Measurements from ENCODE around the gene MYO7B.

Gene MYO7B

DNA sequence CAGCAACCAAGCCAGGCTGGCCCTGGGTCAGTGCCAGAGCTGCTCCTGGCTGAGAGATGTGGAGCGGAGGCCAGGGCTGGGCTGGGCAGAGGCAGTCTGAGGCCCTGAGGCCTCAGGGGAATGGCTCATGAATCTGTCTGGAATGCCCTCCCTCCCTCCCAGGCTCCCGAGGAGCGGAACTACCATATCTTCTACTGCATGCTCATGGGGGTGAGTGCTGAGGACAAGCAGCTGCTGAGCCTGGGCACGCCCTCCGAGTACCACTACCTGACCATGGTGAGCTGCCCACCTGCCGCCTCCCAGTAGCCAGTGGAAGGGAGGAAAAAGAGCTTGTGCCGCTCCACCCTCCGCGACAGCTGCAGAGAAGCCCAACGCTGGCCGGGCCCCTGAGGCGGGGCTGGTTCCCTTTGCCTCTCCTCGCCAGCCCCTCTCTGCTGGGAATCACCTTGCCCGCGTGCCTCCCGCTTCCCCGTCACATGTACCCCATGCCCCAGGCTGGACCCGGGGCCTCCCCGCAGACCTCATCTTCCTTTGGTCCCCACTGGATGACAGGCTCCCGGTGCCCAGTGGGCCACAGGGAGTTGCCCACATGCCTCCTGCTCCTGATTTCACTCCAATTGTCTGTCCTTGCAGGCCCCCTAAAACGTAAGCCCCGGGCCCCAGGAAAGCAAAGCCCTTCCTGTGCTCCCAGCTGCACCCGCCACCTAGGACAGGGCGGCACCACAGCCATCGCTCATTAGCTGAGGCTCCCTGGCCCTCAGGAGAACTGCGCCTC lies 41.1 kb downstream of the MYO7B start:
- peak; percentile 52 for DNase-seq
- WGBS (ENCODE audit: extremely low coverage, insufficient coverage, low lambda C conversion rate), result no CpG with 5 or more reads among the region's 26 CpGs
- no peaks in the 10 kb centered on the region for H3K36me3 ChIP-seq (ENCODE audit: control insufficient read depth, insufficient read depth, low read length)
- no peak overlapping the region for H3K56ac ChIP-seq (ENCODE audit: low read length)
- H2BK120ac ChIP-seq (ENCODE audit: low read depth, low read length), result no peak overlapping the region
- no peak overlapping the region for H3K23ac ChIP-seq (ENCODE audit: low read length)
- H3K4me3 ChIP-seq (ENCODE audit: low read length), result no peak overlapping the region
- H4K8ac ChIP-seq (ENCODE audit: low read depth, low read length), result no peak overlapping the region
- H3K9ac ChIP-seq (ENCODE audit: low read length), result no peak overlapping the region
- H3K27ac ChIP-seq (ENCODE audit: low read depth, low read length), result no peak overlapping the region
- H2AK5ac ChIP-seq (ENCODE audit: low read length), result no peak overlapping the region
- H2BK15ac ChIP-seq (replicated peaks; ENCODE audit: low read depth), result no peak overlapping the region
- no peaks in the 10 kb centered on the region for H3K79me1 ChIP-seq (ENCODE audit: low read length)
- no peak overlapping the region for H2BK5ac ChIP-seq (ENCODE audit: low read length)
- no peaks in the 10 kb centered on the region for H3K27me3 ChIP-seq (ENCODE audit: insufficient read depth, low read length, poor library complexity)
- H3K79me2 ChIP-seq (ENCODE audit: control insufficient read depth, insufficient read depth, low read length), result no peaks in the 10 kb centered on the region
- no peak overlapping the region for H3K4ac ChIP-seq (ENCODE audit: low read depth, low read length)
- H3K18ac ChIP-seq (ENCODE audit: low read length), result no peak overlapping the region
- H3K4me2 ChIP-seq (ENCODE audit: low read length), result no peak overlapping the region
- H4K5ac ChIP-seq (ENCODE audit: low read length), result no peak overlapping the region
- no peaks in the 10 kb centered on the region for H3K4me1 ChIP-seq (ENCODE audit: control insufficient read depth, low read depth, low read length)

DNA sequence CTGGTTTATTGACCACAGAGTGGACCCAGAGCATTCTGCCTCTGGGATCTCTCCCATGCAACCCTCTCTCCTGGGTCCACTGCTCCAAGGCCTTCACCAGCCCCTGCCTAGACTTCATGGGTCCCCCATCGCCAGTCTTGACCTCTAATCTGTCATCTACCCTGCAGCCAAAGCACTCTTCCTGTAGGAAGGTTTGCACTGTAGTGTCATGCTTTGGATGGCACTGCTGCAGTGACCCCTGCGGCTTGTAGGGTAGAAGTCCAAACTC lies 41.7 kb downstream of the MYO7B start:
- no peak overlapping the region for H3K4me2 ChIP-seq (ENCODE audit: low read length)
- H3K36me3 ChIP-seq (ENCODE audit: control insufficient read depth, insufficient read depth, low read length), result no peaks in the 10 kb centered on the region
- H3K4ac ChIP-seq (ENCODE audit: low read depth, low read length), result no peak overlapping the region
- no peak overlapping the region for H3K4me3 ChIP-seq (ENCODE audit: low read length)
- no peaks in the 10 kb centered on the region for H3K79me1 ChIP-seq (ENCODE audit: low read length)
- H3K56ac ChIP-seq (ENCODE audit: low read length), result no peak overlapping the region
- H2BK5ac ChIP-seq (ENCODE audit: low read length), result no peak overlapping the region
- no peak overlapping the region for H2BK120ac ChIP-seq (ENCODE audit: low read depth, low read length)
- no peak for DNase-seq
- no peaks in the 10 kb centered on the region for H3K79me2 ChIP-seq (ENCODE audit: control insufficient read depth, insufficient read depth, low read length)
- no peak overlapping the region for H3K9ac ChIP-seq (ENCODE audit: low read length)
- H2BK15ac ChIP-seq (replicated peaks; ENCODE audit: low read depth), result no peak overlapping the region
- H4K8ac ChIP-seq (ENCODE audit: low read depth, low read length), result no peak overlapping the region
- H2AK5ac ChIP-seq (ENCODE audit: low read length), result no peak overlapping the region
- no peak overlapping the region for H4K5ac ChIP-seq (ENCODE audit: low read length)
- no peaks in the 10 kb centered on the region for H3K4me1 ChIP-seq (ENCODE audit: control insufficient read depth, low read depth, low read length)
- no peaks in the 10 kb centered on the region for H3K27me3 ChIP-seq (ENCODE audit: insufficient read depth, low read length, poor library complexity)
- no peak overlapping the region for H3K18ac ChIP-seq (ENCODE audit: low read length)
- H3K23ac ChIP-seq (ENCODE audit: low read length), result no peak overlapping the region
- H3K27ac ChIP-seq (ENCODE audit: low read depth, low read length), result no peak overlapping the region
- no CpG with 5 or more reads among the region's 2 CpGs for WGBS (ENCODE audit: extremely low coverage, insufficient coverage, low lambda C conversion rate)

DNA sequence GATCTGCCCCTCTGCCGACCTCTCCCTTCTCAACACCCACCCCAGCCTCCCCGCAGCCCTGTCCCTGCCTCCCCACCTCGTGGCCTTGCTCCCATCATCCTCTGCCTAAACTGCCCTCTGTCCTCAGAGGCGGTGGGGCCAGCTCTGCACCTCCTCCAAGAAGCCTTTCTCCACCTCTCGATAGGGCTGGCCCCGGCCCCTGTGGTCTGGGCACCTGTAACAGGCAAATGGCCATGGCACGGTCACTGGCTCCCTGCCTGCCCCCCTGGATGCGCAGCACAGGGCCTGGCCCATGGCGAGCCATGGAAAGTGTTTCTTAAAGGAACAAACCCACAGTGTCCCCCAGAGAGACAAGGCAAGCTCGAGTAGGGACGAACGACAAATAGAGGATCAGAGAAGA lies 42.0 kb downstream of the MYO7B start:
- Histone ChIP-seq H3K9ac (ENCODE audit: low read length) (no peak overlapping the region), H3K27ac (ENCODE audit: low read depth, low read length) (no peak overlapping the region), H3K56ac (ENCODE audit: low read length) (no peak overlapping the region), H3K79me1 (ENCODE audit: low read length) (no peaks in the 10 kb centered on the region), H3K23ac (ENCODE audit: low read length) (no peak overlapping the region), H3K79me2 (ENCODE audit: control insufficient read depth, insufficient read depth, low read length) (no peaks in the 10 kb centered on the region), H3K18ac (ENCODE audit: low read length) (no peak overlapping the region), H2AK5ac (ENCODE audit: low read length) (no peak overlapping the region), H2BK15ac (replicated peaks; ENCODE audit: low read depth) (no peak overlapping the region), H4K5ac (ENCODE audit: low read length) (no peak overlapping the region), H3K4ac (ENCODE audit: low read depth, low read length) (no peak overlapping the region), H3K4me2 (ENCODE audit: low read length) (no peak overlapping the region), H3K27me3 (ENCODE audit: insufficient read depth, low read length, poor library complexity) (no peaks in the 10 kb centered on the region), H2BK120ac (ENCODE audit: low read depth, low read length) (no peak overlapping the region), H3K4me3 (ENCODE audit: low read length) (no peak overlapping the region), H2BK5ac (ENCODE audit: low read length) (no peak overlapping the region), H4K8ac (ENCODE audit: low read depth, low read length) (no peak overlapping the region), H3K4me1 (ENCODE audit: control insufficient read depth, low read depth, low read length) (no peaks in the 10 kb centered on the region), H3K36me3 (ENCODE audit: control insufficient read depth, insufficient read depth, low read length) (no peaks in the 10 kb centered on the region)
- WGBS (ENCODE audit: extremely low coverage, insufficient coverage, low lambda C conversion rate), result no CpG with 5 or more reads among the region's 12 CpGs
- no peak for DNase-seq

DNA sequence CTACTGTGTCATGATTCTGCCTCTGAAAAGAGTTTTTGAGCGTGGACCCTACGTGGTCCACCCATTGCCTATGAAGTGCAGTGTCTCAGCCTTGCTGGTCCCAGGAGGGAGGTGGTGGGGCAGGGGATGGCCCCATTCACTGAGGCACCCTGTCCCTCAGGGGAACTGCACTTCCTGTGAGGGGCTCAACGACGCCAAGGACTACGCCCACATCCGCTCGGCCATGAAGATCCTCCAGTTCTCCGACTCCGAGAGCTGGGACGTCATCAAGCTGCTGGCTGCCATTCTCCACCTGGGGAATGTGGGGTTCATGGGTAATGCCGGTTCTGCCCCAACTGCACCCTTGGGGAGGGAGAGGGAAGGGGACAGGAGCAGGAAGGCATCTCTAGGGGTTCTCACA lies 42.5 kb downstream of the MYO7B start:
- H4K8ac ChIP-seq (ENCODE audit: low read depth, low read length), result no peak overlapping the region
- no peak overlapping the region for H4K5ac ChIP-seq (ENCODE audit: low read length)
- H2BK15ac ChIP-seq (replicated peaks; ENCODE audit: low read depth), result no peak overlapping the region
- H3K4me1 ChIP-seq (ENCODE audit: control insufficient read depth, low read depth, low read length), result no peaks in the 10 kb centered on the region
- H3K79me2 ChIP-seq (ENCODE audit: control insufficient read depth, insufficient read depth, low read length), result no peaks in the 10 kb centered on the region
- no peaks in the 10 kb centered on the region for H3K27me3 ChIP-seq (ENCODE audit: insufficient read depth, low read length, poor library complexity)
- no peak overlapping the region for H2BK120ac ChIP-seq (ENCODE audit: low read depth, low read length)
- H3K9ac ChIP-seq (ENCODE audit: low read length), result no peak overlapping the region
- no peak overlapping the region for H3K4me3 ChIP-seq (ENCODE audit: low read length)
- H3K79me1 ChIP-seq (ENCODE audit: low read length), result no peaks in the 10 kb centered on the region
- no peak overlapping the region for H3K27ac ChIP-seq (ENCODE audit: low read depth, low read length)
- H3K18ac ChIP-seq (ENCODE audit: low read length), result no peak overlapping the region
- DNase-seq, result no peak
- no peak overlapping the region for H2AK5ac ChIP-seq (ENCODE audit: low read length)
- H3K56ac ChIP-seq (ENCODE audit: low read length), result no peak overlapping the region
- H3K4me2 ChIP-seq (ENCODE audit: low read length), result no peak overlapping the region
- H2BK5ac ChIP-seq (ENCODE audit: low read length), result no peak overlapping the region
- H3K36me3 ChIP-seq (ENCODE audit: control insufficient read depth, insufficient read depth, low read length), result no peaks in the 10 kb centered on the region
- WGBS (ENCODE audit: extremely low coverage, insufficient coverage, low lambda C conversion rate), result no CpG with 5 or more reads among the region's 11 CpGs
- H3K4ac ChIP-seq (ENCODE audit: low read depth, low read length), result no peak overlapping the region
- H3K23ac ChIP-seq (ENCODE audit: low read length), result no peak overlapping the region

DNA sequence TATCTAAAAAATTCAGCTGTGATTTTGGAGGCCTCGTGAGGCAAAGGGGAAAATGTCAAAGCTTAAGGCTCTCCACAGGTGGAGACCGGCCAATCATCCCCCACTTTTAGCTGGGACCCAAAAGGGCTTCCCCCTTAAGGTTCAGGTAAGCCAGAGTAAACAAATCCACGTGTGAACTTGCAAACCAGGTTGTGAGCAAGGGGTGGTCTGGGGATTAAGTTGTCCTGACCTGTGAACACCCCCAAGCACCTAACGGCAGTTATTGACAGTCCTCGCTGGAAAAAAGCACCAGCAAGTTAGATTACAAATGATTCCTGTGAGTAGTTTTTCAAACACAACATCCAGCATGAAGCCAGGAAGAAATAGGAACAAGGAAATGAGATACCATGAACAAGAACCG lies 42.9 kb downstream of the MYO7B start:
- Histone ChIP-seq H3K23ac (ENCODE audit: low read length) (no peak overlapping the region), H4K8ac (ENCODE audit: low read depth, low read length) (no peak overlapping the region), H3K4ac (ENCODE audit: low read depth, low read length) (no peak overlapping the region), H3K4me2 (ENCODE audit: low read length) (no peak overlapping the region), H3K9ac (ENCODE audit: low read length) (no peak overlapping the region), H3K18ac (ENCODE audit: low read length) (no peak overlapping the region), H3K79me1 (ENCODE audit: low read length) (no peaks in the 10 kb centered on the region), H2AK5ac (ENCODE audit: low read length) (no peak overlapping the region), H3K79me2 (ENCODE audit: control insufficient read depth, insufficient read depth, low read length) (no peaks in the 10 kb centered on the region), H3K4me3 (ENCODE audit: low read length) (no peak overlapping the region), H3K27ac (ENCODE audit: low read depth, low read length) (no peak overlapping the region), H2BK15ac (replicated peaks; ENCODE audit: low read depth) (no peak overlapping the region), H3K36me3 (ENCODE audit: control insufficient read depth, insufficient read depth, low read length) (no peaks in the 10 kb centered on the region), H3K4me1 (ENCODE audit: control insufficient read depth, low read depth, low read length) (no peaks in the 10 kb centered on the region), H4K5ac (ENCODE audit: low read length) (no peak overlapping the region), H3K56ac (ENCODE audit: low read length) (no peak overlapping the region), H3K27me3 (ENCODE audit: insufficient read depth, low read length, poor library complexity) (no peaks in the 10 kb centered on the region), H2BK5ac (ENCODE audit: low read length) (no peak overlapping the region), H2BK120ac (ENCODE audit: low read depth, low read length) (no peak overlapping the region)
- WGBS (ENCODE audit: extremely low coverage, insufficient coverage, low lambda C conversion rate), result no CpG with 5 or more reads among the region's 6 CpGs
- DNase-seq, result no peak

DNA sequence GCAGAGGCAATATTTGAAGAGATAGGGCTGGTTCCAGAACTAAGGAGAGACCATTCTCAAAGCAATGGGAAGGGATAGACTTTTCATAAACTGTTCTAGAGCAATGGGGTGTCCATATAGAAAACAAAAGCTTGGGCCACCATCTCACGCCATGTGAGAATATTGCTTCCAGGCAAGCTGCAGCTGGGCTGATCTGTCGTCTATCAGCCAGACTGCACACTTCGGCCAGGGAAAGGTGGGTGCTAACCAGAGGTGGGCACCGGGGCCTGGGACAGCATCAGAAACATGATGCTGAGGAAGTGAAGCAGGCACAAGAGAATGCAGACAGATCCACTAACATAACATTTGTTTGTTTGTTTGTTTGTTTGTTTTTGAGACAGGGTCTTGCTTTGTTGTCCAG lies 43.7 kb downstream of the MYO7B start:
- H3K18ac ChIP-seq (ENCODE audit: low read length), result no peak overlapping the region
- no peak overlapping the region for H3K4ac ChIP-seq (ENCODE audit: low read depth, low read length)
- no peaks in the 10 kb centered on the region for H3K27me3 ChIP-seq (ENCODE audit: insufficient read depth, low read length, poor library complexity)
- no peak overlapping the region for H2BK120ac ChIP-seq (ENCODE audit: low read depth, low read length)
- no peaks in the 10 kb centered on the region for H3K4me1 ChIP-seq (ENCODE audit: control insufficient read depth, low read depth, low read length)
- no peak overlapping the region for H2AK5ac ChIP-seq (ENCODE audit: low read length)
- H3K9ac ChIP-seq (ENCODE audit: low read length), result no peak overlapping the region
- no CpG with 5 or more reads among the region's 4 CpGs for WGBS (ENCODE audit: extremely low coverage, insufficient coverage, low lambda C conversion rate)
- no peaks in the 10 kb centered on the region for H3K79me1 ChIP-seq (ENCODE audit: low read length)
- DNase-seq, result no peak
- H3K56ac ChIP-seq (ENCODE audit: low read length), result no peak overlapping the region
- no peak overlapping the region for H2BK15ac ChIP-seq (replicated peaks; ENCODE audit: low read depth)
- H4K5ac ChIP-seq (ENCODE audit: low read length), result no peak overlapping the region
- no peaks in the 10 kb centered on the region for H3K36me3 ChIP-seq (ENCODE audit: control insufficient read depth, insufficient read depth, low read length)
- no peak overlapping the region for H3K23ac ChIP-seq (ENCODE audit: low read length)
- H4K8ac ChIP-seq (ENCODE audit: low read depth, low read length), result no peak overlapping the region
- no peak overlapping the region for H2BK5ac ChIP-seq (ENCODE audit: low read length)
- H3K4me2 ChIP-seq (ENCODE audit: low read length), result no peak overlapping the region
- H3K4me3 ChIP-seq (ENCODE audit: low read length), result no peak overlapping the region
- H3K27ac ChIP-seq (ENCODE audit: low read depth, low read length), result no peak overlapping the region
- H3K79me2 ChIP-seq (ENCODE audit: control insufficient read depth, insufficient read depth, low read length), result no peaks in the 10 kb centered on the region
